ENCODE measurements around the gene TIMP3. TPM values are rescaled to one million over a fixed set of nuclear protein-coding genes. Genes with fewer than 3 reads are reported as not detected.

TIMP3 gene
- total RNA-seq, 2 donors from 2014 or later = 344 to 654 TPM

DNA sequence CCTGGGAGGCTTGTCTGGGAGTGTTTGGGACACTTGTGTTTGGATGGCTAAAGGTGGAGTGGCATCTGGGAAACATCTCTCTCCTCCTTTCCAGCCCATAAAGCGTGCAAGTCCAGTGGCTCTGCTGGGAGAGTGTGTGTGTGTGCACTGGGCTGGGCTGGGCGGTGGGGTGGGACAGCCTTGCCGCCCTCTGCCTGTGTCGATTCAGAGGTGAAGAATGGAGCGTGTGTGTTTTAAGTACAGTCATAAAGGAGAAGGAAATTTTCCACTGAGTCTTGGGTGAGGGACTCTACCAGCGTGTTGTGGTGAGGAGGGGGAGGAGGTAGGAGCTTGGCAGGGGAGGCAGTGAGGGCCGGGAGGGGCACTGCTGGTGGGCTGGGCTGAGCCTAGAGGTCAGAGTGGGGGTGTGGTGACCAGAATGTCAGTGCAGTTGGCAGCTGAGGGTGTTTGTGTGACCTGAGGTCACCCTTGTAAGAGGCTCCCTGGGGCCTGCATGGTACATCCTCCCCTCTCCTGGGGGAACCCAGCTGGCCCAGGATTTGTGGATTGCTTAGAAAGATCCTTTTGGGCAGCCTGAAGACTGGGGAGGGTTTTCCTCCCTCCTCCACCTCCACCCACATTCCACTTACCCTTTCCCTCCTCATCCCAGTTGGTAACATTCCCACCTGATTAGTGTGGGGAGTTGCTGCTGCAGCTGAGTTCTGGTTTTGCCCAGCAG lies 1.7 kb downstream of the TIMP3 start:
- DNase-seq (ENCODE audit: low spot score) = no peak
- intact Hi-C loops (cut with DNase I) = loop anchor here in 1 of 2 donors (5.0 kb wide), 1 partner anchor 146 kb away; no protein-coding TSS in a partner anchor

DNA sequence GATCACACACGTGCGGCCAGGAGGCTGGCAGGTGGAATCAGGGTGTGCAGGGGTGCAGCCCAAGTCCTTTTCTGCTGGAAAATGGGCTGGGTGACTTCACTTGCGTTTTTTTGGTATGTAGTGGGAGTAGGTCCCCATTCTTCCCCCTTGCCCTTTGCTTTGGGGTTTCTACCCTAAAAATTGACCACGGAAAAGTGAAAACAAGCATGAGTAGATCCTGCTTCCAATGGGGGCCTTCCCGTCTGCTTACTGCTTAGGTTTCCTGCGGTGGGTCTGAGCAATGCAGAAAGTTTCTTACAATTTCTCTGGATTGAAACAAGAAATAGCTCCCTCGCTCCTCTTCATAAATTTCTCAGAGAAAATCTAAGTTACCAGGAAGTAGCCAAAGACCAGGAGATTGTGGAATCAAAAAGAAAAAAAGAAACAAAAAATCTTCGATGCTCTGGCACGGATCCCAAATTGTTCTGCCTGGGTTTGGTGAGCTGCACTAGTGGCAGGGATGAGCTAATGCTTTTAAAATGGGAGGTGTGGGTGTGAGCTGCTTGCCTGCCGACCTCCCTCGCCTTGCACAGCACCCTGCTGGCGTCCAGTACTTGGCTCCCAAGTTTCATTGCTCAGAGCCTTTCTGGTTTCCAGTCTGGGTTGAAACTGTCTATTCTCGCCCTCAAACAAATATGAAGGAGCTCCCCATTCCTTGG lies 2.4 kb downstream of the TIMP3 start:
- no peak for DNase-seq (ENCODE audit: low spot score)
- intact Hi-C loops (cut with DNase I) = loop anchor here in 1 of 2 donors (5.0 kb wide), 1 partner anchor 147 kb away; no protein-coding TSS in a partner anchor

DNA sequence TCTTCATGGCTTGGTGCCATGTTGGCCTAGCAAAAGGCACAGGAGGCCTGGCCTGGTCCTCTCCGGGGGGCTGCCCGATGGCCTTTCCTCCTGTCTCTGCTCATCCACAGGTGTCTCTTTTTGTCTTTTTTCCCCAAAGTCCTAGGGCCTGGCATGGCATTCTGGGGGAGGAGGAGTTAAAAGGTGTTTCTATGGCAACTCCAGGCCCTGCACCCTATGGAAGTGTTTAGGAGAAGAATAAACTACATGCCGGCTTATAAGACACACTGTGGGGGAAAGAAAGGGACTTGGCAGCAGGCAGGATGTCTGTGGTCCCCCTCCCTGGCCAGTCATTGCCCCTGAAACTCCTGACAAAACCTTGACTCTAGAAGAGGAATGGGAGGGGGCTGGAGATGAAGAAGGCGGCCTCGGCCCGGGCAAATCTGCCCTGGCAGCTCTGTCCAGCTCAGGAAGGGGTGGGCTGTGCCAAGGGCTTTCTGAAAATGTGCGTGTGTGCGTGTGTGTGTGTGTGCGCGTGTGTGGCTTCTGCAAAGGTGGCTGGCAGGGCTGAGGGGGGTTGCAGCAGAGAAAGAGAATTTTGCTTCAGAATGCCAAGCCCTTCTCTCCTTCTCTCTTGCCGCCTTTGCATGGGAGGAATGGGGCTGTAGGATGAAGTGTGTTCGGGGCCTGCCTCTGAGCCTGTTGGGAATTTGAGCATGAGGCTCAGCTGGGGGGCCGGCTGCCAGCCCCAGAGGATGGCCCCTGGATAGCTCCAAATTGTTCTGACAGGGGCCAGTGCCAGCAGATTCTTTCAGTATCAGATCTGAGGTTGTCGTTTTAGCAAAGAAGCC lies 3.2 kb downstream of the TIMP3 start:
- intact Hi-C loops (cut with DNase I) = loop anchor here in 1 of 2 donors (5.0 kb wide), 1 partner anchor 147 kb away; no protein-coding TSS in a partner anchor
- DNase-seq (ENCODE audit: low spot score) = no peak

DNA sequence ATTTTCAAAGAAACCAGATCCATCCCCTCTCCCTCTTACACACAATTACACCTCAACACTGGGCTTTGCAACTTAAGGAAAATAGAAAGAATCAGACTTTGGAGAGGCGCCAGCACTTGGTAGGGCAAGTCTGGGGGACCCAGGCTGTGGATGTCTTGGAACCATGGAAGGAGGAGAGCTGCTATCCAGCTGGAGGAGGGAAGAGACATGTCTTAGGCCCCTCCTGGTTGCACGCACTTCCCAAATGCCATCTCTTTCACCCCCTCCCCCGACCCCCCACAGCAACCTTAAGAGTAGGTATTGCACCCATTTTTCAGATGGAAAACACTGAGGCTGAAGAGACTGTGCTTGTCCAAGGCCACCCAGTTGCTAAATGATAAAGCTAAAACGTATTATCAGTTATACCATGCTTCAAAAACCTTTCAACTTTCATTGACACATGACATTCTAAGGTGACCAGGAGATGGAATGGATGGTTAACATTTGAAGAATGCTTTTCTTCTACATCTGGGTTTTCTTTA lies 3.9 kb downstream of the TIMP3 start:
- intact Hi-C loops (cut with DNase I) = no loop called here
- DNase-seq (ENCODE audit: low spot score) = no peak

DNA sequence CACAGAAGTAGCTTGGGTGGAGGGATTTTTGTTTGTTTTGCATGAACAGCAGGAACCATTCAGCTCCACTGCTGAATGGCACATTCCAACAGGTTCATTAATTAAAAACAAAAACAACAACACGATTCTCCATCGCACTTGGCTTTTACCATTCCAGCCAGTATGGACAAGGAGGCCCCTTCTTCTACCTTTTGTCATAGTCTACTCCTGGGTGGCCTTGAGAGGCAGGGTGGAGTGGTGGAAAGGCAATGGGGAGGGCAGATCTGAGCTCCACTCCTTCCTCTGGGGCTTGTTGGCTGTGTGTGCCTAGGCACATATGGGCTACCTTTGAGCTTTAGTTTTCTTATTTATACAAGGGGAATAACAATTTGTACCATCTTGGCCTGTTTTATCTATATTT lies 4.8 kb downstream of the TIMP3 start:
- no peak for DNase-seq (ENCODE audit: low spot score)
- intact Hi-C loops (cut with DNase I) = no loop called here

DNA sequence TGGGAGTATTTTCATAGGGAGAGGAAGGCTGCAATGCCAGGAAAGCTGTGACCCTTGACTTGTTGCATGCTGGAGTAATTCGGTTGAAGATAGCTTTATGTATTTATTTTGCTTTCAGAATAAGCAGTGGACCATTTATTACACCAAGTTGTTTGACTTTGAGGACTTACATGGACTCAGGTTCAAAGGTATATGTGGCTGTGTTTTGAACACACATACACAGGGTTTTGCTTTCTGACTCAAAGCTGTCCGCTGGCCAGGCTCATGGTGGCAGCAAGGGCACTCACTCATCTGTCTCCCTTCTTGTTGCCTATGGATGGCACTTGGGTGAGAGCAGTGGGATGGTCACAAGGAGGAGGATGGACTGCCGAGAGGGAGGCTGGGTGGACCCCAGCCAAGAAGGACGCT lies 6.5 kb downstream of the TIMP3 start:
- DNase-seq (ENCODE audit: low spot score) = no peak
- intact Hi-C loops (cut with DNase I) = no loop called here

DNA sequence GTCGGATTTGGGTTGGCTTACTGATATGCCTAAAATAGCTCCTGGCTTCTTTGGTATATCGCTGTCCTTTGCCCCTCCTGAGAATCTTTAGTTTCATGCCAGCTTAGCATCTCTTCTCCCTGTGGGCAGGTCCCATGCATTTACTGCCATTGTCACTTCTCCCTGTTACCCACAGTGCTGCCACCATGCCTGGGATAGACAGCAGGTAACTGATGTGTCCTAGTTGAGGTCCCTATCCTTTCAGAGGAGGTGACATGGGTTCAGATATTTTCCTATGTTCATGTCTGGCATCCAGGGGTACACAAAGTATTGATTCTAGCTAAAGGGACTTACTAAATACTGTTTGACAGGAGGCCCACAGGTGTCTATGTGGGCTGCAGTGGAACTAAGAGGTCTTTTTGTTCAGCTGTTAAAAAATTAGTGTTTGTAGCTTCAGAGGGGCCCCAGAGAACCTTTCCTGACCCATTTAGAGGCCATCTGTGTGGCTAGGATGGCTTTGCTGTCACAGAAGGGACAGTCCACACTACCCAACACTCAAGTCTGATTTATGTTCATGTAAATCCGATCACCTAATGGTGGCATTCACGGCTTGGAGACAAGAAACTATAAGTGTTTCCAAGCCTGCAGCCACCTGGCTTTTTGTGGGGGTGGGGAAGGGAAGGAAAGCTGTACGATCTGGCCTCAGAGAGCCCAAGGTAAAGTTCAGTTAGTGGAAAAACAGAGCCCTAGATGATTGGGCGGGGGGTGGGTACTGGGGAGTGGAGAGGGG lies 8.5 kb downstream of the TIMP3 start:
- intact Hi-C loops (cut with DNase I) = no loop called here
- DNase-seq (ENCODE audit: low spot score) = no peak

DNA sequence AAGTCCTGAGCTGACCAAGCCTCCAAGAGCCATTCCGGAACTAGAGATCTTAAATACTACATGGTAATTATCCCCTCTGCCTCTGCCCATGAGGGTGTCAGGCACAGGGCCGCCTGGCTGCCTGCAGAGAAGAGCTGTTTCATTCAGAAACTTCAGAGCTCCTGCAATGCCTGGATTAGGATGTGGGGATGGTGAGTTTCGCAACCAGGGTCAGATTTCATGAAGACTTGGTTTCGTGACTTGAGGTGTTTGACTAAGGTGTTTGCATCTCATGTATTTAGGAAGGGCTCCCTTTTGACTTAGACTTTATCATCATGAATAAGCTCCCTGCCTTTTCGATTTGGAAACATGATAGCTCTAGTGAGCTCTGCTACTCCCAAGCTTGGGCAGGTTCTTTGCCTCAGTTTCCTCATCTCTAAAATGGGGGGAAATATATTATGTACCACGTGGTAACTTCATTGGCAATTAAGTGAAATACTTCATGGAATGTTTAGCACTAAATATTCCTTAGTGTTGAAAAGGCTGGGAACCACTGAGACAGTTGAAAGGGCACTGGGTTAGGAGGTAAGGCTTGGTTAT lies 9.1 kb downstream of the TIMP3 start:
- DNase-seq (ENCODE audit: low spot score) = no peak

DNA sequence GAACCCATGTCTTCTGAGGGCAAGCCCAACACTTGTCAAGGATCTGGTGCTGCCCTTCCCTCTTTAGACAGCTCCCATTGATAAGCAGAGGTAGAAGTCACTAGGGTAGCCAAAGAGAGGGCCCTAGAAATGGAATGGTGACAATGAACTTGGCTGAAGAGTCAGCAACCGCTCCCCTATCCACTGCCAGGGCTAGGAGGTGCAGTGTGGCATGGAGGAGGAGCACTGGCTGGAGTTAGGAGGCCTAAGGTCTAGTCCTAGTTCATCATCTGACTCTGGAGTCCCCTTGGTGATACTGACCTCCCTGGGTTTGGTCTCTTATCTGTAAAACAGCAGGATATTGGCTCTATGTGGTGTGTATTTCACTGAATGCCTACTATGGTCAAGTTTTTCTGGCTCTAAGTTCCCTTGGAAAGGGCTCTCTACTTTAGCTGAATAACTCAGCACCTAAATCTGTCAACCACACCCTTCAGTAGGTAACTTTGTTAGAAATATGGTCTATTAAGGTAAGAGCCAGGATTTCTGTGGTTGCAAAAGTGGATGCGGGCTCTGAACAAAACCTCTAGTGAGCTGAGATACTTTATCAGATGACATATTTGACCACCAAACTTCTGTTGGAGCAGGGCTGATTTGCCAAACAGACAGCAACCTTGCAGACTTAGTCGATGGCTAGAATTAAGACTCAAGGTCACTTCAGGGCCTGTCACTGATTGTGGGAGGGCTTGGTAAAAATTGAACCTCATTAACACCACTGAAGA lies 10.5 kb downstream of the TIMP3 start:
- no peak for DNase-seq (ENCODE audit: low spot score)
- intact Hi-C loops (cut with DNase I) = no loop called here

More for the DNA sequence above, 9.1 kb downstream of the TIMP3 start:
- intact Hi-C loops (cut with DNase I) = no loop called here

DNA sequence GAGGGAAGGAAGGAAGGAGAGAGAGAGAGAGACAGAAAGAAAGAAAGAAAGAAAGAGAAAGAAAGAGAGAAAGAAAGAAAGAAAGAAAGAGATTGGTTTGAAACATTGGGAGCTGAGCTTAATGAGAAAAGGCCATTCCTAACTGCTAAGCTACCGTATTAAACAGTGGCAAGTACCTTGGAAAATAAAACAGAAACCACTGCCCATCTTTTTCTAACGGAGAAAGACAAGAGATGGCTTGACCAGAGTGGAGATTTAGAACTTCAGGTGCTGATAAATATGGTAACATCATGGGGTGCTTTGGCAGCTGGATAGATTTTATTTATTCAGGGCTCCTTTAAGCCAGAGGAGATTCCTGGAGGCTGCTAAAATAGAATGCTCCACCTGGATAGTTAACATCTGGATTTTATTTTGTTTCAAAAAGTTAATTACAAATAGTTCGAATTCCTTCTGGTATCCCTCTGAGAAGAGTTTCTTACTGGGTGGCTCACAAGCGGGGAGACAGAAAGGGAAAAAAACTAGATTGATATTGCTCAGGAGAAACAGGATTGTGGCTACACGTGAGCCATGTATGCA lies 12.9 kb downstream of the TIMP3 start:
- DNase-seq (ENCODE audit: low spot score) = no peak
- intact Hi-C loops (cut with DNase I) = no loop called here

DNA sequence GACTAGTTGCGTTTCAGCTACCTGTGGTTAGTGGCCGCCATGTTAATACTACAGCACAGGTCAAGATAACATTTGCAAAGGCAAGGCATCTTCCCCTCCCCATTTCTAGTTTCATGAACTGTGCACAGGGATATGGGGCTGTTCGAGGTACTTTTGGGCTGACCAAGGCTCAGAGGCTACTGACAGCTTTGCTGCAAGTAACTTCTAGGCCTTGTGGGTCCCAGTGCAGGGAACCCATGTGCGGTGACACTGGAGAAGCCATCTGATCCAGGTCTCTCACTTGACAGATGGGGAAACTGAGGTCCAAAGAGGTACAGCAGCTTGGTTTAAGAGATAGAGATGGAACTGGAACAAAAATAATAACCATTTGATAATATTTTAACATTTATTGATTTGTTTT lies 13.6 kb downstream of the TIMP3 start:
- no peak for DNase-seq (ENCODE audit: low spot score)
- intact Hi-C loops (cut with DNase I) = no loop called here

DNA sequence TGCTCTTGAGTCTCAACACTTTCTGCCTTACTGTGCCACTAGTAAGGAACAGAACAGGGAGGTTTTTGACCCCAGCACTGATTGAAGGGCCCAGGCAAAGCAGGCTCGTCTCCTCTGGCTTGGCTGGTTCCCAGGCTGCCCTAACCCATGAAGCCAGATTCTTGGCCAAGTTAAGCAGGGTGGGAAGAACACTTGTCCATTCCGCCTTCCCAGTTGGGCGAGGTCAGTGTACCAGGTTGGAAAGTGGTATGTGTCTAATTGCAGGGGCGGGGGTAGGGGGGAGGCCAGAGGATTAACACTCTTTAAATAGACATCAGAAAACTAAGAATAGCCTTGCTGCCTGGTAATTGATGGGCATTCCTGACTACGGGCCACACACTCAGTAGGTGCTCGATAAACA lies 14.4 kb downstream of the TIMP3 start:
- intact Hi-C loops (cut with DNase I) = no loop called here
- DNase-seq (ENCODE audit: low spot score) = no peak

DNA sequence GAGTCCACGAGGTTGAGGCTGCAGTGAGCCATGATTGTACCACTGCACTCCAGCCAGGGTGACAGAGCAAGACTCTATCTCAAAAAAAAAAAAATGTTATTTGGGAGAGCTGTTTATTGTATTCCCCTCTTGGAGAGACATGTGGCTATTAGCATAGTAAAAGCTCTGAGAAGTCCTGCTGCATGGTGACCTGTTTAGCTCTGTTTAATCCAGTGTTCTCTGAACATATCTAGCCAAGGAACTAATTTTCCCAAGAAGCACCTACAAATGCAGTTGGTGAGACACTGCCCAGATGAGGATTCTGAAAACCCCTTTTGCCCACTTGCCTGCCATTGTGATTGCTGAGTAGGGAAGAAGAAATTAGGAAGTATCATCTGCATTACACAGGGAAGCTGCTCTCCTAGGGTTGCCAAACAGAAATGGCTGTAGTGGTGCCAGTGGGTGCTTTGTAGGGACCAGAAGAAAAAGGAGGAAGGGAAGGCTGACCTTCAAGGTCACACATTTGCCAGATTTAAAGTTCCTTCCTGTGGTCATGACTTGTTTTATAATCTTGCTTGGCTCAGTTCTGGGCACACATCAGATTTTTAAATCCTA lies 15.7 kb downstream of the TIMP3 start:
- no peak for DNase-seq (ENCODE audit: low spot score)
- intact Hi-C loops (cut with DNase I) = no loop called here

DNA sequence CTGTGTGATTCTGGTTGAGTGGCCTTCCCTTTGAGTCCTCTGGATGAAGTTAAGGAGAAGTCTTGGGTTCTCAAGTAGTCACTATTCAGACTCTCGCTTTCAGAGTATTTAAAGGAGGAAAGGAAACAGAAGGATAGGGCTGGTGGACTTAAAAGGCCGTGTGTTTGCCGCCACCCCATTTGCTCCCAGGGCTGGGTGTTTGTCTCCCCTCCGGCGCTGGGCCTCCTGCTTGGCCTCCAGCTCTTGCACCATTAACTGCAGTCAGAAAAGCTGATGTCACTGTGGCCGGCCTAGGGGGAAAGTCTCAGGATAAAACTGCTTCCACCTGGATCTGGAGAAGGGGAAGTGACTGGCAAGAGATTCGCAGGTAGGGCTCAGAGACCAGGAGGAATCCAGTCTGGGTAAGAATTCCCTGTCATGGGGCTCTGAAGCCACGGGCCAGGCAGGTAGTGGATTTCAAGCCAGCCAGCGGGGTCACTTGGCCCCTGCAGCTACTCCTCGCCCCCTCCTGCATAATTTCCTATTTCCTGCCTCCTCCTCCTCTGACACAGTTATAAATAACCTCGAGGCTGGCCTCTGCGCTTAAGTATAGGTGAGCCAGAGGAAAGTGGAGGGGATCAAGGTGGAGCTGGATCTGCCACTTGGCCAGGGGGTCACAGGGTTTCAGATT lies 17.1 kb downstream of the TIMP3 start:
- intact Hi-C loops (cut with DNase I) = no loop called here
- no peak for DNase-seq (ENCODE audit: low spot score)

DNA sequence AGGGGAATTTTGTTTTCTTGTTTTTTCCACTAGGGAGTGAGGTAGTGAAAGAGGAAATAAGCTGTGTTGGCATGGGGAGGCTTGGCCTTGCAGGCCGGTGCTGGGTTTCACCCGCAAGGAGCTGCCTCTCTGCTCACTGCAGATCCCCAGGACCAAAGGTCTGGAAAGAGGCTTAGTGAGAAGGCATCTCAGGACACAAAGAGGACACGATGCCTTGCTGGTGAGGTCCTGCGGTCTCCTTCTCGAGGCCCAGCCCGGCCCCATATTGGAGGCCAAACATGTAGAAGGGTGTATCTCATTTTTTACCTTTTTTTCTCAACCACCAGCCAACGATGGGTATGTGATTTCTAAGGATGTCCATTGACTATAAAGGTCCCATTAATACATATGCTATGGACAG lies 17.6 kb downstream of the TIMP3 start:
- DNase-seq (ENCODE audit: low spot score) = no peak
- intact Hi-C loops (cut with DNase I) = no loop called here

DNA sequence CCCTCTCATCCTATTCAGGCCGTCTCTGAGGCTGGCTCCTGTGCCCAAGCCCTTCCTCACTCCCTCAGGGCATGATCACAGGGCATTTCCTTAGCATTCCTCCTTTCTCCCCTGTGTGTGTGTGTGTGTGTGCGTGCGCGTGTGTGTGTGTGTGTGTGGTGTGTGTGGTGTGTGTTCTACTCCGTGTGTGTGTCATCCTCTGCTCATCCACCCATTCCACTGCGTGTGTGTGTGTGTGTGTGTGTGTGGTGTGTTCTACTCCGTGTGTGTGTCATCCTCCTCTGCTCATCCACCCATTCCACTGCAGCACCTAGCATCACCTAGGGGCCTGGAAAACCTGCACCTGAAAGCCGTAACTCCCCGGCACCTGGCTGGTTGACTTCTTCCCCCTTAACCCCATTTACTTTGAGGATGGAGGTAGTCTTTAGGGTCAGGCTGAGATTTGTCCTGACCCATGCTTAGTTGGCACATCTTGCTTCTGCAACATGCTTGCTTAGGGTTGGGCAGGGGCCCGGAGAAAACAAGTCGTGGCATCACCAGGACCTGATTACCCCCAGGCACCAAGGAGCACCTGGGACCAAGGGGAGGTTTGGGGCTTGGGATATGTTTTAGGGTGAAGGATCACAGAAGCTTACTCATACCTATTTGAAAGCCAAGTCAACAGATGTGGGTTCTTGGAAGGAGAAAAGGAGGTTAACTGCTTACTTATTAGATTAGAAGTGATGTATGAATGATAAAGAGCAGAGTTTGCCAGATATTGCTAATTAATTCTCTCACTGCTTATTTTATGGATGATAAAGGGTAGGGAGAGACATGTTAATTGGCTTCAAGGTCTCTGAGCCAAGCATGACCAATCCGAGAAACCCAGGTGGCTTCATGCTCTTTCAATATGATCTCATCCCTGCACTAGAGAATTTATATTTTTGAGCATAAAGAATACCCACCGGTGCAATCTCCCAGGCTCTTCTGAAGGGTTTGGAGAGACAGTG lies 18.9 kb downstream of the TIMP3 start:
- intact Hi-C loops (cut with DNase I) = no loop called here
- no peak for DNase-seq (ENCODE audit: low spot score)
